GM21717 (cell line): Measurements from ENCODE around the gene CCDC142.
A peak's percentile ranks its signal among the peaks of the same experiment; 100 is the strongest.
"Not testable (repeated sequence)": the region's sequence is repeated elsewhere in the genome, so short reads cannot be mapped to it uniquely, and the experiment has no call there.

Experiments used
- ATAC-seq: cut with Tn5 transposase; IDR thresholded peaks from one replicate; pipeline ENCODE4 v1.9.1; 2021; ENCODE audit warnings: mild to moderate bottlenecking, moderate library complexity; ENCODE audit not compliant: unreplicated experiment

The CCDC142 gene

GRCh38 chr2:74472086-74472944 is 10.5 kb downstream of the CCDC142 start, which contains the start of gene MRPL53:
MRPL53 (minus strand) TSS chr2:74472680; CDS start chr2:74472660, 20 bp downstream.
- peak; percentile 78 for ATAC-seq

- ATAC-seq, result no peak
Measured at GRCh38 chr2:74471332-74472065, 11.3 kb downstream of the CCDC142 start.

- ATAC-seq, result not testable (repeated sequence)
Measured at GRCh38 chr2:74470742-74471141, 12.1 kb downstream of the CCDC142 start.

GRCh38 chr2:74464406-74464805 is 18.4 kb downstream of the CCDC142 start:
- no peak for ATAC-seq

- no peak for ATAC-seq
Measured at GRCh38 chr2:74462786-74463105, 20.1 kb downstream of the CCDC142 start.

- ATAC-seq, result no peak
Measured at GRCh38 chr2:74462054-74462785, 20.6 kb downstream of the CCDC142 start.

- ATAC-seq, result no peak
Measured at GRCh38 chr2:74461187-74462053, 21.4 kb downstream of the CCDC142 start.

DNA sequence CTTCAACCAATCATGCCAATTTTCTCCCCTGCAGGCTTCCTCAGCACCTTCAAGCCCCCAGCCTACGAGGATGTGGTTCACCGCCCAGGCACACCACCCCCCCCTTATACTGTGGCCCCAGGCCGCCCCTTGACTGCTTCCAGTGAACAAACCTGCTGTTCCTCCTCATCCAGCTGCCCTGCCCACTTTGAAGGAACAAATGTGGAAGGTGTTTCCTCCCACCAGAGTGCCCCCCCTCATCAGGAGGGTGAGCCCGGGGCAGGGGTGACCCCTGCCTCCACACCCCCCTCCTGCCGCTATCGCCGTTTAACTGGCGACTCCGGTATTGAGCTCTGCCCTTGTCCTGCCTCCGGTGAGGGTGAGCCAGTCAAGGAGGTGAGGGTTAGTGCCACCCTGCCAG is 22.6 kb downstream of the CCDC142 start:
- ATAC-seq, result not testable (repeated sequence)

DNA sequence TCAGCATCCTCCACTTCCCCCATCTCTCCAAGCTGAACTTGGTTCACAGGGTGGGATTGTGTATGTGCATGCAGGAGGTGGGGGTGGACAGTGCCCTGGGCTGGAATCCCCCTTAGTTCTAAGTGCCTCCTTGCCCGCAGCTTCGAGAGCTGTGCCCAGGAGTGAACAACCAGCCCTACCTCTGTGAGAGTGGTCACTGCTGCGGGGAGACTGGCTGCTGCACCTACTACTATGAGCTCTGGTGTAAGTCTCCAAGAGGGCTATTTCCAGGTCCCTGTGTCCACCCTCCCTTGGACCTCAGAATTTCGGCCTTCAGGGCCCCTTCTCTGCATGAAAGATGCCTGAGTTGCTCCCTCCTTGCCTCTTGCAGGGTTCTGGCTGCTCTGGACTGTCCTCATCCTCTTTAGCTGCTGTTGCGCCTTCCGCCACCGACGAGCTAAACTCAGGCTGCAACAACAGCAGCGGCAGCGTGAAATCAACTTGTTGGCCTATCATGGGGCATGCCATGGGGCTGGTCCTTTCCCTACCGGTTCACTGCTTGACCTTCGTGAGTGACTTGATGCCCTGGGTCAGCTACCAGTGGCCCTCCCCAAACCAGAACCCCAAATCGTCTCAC is 23.2 kb downstream of the CCDC142 start:
- ATAC-seq, result not testable (repeated sequence)

- no peak for ATAC-seq
Measured at GRCh38 chr2:74458938-74459363, 23.8 kb downstream of the CCDC142 start.

DNA sequence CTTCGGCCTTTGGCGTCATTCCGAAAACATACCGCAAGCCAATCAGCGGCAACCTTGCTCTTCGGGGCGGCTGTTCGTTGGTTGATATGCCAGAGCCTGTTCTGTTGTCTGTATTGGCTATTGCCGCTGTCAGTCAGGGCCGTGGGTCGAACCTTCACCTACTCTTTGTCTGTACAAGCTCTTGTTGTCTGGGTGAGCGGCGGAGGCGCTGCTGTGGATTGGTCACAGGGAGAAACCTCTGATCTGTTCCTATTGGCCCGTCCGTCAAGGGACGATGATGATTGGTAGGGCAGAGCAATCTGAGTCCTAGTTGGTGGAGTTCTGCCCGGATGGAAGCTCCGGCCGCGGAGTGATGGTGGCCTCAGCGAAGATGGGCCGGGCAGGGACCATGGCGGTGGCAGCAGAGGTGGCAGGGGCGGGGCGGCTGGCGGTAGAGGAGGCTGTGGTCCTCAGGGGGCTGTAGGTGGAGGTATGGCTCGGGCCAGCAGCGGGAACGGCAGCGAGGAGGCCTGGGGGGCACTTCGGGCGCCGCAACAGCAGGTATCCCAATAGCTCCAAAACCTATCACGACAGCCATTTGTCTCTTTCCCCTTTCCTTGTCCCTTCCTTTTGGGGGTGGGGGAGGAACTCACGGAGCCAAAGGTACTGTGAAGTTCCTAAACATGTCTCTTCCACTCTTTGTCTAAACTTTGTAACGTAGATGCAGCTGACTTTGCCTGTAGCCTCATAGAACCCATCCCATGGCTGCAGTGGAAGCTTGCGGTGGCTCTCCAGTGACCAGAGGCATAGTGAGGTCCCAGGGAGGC is 24.5 kb downstream of the CCDC142 start, which contains the start of gene WBP1:
TSS of gene WBP1 (plus strand) at position 307 of the 806 bp plus-strand sequence. CDS start at position 472, 165 bp downstream.
- peak; percentile 81 for ATAC-seq

GRCh38 chr2:74457549-74458131 is 25.2 kb downstream of the CCDC142 start:
- peak; percentile 33 for ATAC-seq

DNA sequence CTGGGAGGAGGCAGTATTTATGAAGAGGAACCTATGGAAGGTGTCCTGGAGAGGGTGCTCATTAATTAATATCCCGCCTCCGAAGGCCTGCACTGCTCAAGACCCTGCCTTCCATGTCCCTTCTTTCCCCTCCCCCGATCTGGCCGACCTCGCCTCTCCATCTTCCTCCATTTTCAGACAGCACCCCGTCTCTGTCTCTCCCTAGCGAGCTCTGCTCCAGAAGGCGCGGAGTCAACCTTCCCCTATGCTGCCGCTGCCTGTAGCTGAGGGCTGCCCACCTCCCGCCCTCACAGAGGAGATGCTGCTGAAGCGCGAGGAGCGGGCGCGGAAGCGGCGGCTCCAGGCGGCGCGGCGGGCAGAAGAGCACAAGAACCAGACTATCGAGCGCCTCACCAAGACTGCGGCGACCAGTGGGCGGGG is 25.7 kb downstream of the CCDC142 start:
- no peak for ATAC-seq

- ATAC-seq, result peak; percentile 35
Measured at GRCh38 chr2:74454654-74455511, 27.9 kb downstream of the CCDC142 start, which contains the start of gene INO80B. INO80B (plus strand) TSS chr2:74455087; CDS start chr2:74455117, 30 bp downstream.

DNA sequence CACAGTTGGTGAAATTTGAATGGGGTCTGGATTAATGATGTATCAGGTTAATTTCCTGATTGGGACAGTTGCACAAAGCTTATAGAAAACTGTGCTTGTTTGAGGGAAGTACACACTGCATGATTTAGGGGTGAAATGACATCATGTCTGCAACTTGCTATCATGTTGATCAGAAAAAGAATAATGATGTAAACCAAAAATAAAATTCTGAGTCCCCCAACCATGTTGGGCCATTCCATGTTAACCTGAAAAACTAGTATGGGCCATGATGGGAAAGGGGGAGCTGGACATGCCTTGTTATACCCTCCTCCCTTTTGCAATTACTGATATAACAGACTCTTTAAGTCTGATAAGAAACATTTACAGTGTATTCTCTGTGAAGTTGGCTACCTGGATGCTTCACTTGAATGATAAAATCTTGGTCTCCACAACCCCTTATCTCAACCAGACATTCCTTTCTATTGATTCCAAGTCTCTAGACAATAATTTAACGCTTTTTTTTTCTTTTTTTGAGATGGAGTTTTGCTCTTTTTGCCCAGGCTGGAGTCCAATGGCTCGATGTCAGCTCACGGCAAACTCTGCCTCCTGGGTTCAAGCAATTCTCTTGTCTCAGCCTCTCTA is 32.1 kb downstream of the CCDC142 start:
- no peak for ATAC-seq

DNA sequence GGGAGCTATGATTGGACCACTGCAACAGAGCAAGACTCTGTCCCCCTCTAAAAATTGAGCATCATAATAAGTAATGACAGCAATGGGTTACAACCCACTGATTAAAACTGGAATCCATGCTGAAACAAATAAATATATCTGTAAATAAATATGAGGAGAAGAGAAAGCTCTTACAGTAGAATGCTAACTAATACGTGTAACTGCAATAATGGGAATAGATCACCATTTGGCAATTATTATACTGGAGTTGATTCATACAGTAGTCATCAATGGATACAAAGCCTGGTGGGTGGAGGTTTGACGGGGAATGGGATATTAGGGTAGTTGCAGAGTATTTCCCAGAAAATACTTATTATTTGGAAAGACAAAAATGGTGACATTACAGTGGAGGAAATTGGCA is 34.0 kb downstream of the CCDC142 start:
- no peak for ATAC-seq
